Measurements from ENCODE around the gene VRK1. TPM values are rescaled to one million over a fixed set of nuclear protein-coding genes. Genes with fewer than 3 reads are reported as not detected.

The VRK1 gene
- total and polyA plus RNA-seq, 2 of the 4 experiments (the other 2 are of a cell fraction): 14.2 to 19.9 TPM

GRCh38 chr14:96858643-96859042 is 61.5 kb downstream of the VRK1 start:
- DNase-seq (no peak), ATAC-seq (ENCODE audit: low read depth) (no peak)
- Histone ChIP-seq H3K9me3 (ENCODE audit: control insufficient read depth, insufficient read depth, low read length) (no peaks in the 10 kb centered on the region), H3K4me2 (ENCODE audit: low read depth, low read length) (no peak overlapping the region), H4K91ac (ENCODE audit: insufficient read depth, low read depth, low read length) (no peak overlapping the region), H3K4ac (ENCODE audit: low read depth, low read length) (no peak overlapping the region), H2AK5ac (ENCODE audit: low read depth, low read length) (no peak overlapping the region), H3K9ac (ENCODE audit: low read depth, low read length) (no peak overlapping the region), H2AFZ (replicated peaks; ENCODE audit: low read length, poor library complexity) (no peak overlapping the region), H3K23ac (ENCODE audit: low read depth, low read length) (no peak overlapping the region), H2BK20ac (ENCODE audit: low read depth, low read length) (no peak overlapping the region), H3K27ac (ENCODE audit: insufficient read depth, low read length) (no peak overlapping the region), H2AK9ac (replicated peaks; ENCODE audit: low read depth, low read length, poor library complexity) (no peak overlapping the region), H3K4me1 (ENCODE audit: control insufficient read depth, insufficient read depth, low read length) (no peaks in the 10 kb centered on the region), H3K14ac (replicated peaks; ENCODE audit: low read depth, low read length) (no peak overlapping the region), H3K36me3 (ENCODE audit: control insufficient read depth, insufficient read depth, low read length) (no peaks in the 10 kb centered on the region), H4K5ac (ENCODE audit: low read depth, low read length) (no peak overlapping the region), H2BK120ac (ENCODE audit: low read depth, low read length) (no peak overlapping the region), H2BK5ac (ENCODE audit: low read depth, low read length, poor library complexity, severe bottlenecking) (no peak overlapping the region), H4K8ac (ENCODE audit: low read depth in 2 of 2, low read length in 2 of 2) (no peak overlapping the region), H3K79me1 (ENCODE audit: low read depth in 1 of 2, low read length in 2 of 2) (no peaks in the 10 kb centered on the region), H3K4me3 (ENCODE audit: insufficient read depth, low read depth, low read length) (no peak overlapping the region), H2BK15ac (ENCODE audit: low read depth, low read length) (no peak overlapping the region), H3K9me1 (ENCODE audit: insufficient read depth, low read length) (no peaks in the 10 kb centered on the region), H4K20me1 (ENCODE audit: insufficient read depth, low read length) (no peaks in the 10 kb centered on the region), H3K56ac (ENCODE audit: extremely low read depth, insufficient read depth, low read length) (no peak overlapping the region), H3K27me3 (ENCODE audit: control insufficient read depth, insufficient read depth, low read length) (no peaks in the 10 kb centered on the region), H3K18ac (ENCODE audit: low read depth, low read length) (no peak overlapping the region)
- intact Hi-C loops (cut with micrococcal nuclease) (no loop called here), in situ Hi-C loops (cut with MboI; ENCODE audit: low sequenced_read_pairs) (no loop called here), dilution Hi-C loops (cut with HindIII; ENCODE audit: low sequenced_read_pairs, unreplicated experiment) (no loop called here)
- ChIA-PET POLR2A (ENCODE audit: unreplicated experiment) (no interaction called here), CTCF (no interaction called here)
- TF ChIP-seq CHD1 (IDR thresholded peaks at IDR 0.05; ENCODE audit: low read depth, low read length): no peak
- BruUV-seq (replicated peaks): no TSS peak
